ENCODE results near the gene PRDX1.
"Not testable (repeated sequence)": the region's sequence is repeated elsewhere in the genome, so short reads cannot be mapped to it uniquely, and the experiment has no call there.

The PRDX1 gene

GRCh38 chr1:45501505-45501859 lies 20.2 kb downstream of the PRDX1 start:
- no peak for DNase-seq

GRCh38 chr1:45499415-45499769 lies 22.3 kb downstream of the PRDX1 start:
- no peak for DNase-seq

DNA sequence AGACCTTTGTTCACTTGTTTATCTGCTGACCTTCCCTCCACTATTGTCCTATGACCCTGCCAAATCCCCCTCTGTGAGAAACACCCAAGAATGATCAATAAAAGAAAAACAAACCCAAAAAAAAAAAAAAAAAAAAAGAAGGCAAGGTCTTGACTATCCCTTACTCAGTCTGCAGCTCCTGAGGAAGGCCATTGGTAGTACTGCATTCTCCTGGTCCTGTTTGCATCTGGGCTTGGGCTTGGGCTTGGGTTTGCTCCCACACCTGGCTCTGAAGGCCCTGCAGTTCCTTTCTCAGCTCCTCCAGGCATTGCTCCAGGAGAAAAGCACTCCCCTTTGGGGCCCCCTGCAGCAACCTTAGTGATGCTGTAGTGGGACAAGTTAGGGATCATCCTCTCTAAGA lies 23.4 kb downstream of the PRDX1 start:
- no peak for DNase-seq

GRCh38 chr1:45493116-45493697 lies 28.5 kb downstream of the PRDX1 start:
- peak; percentile 73 for DNase-seq

DNA sequence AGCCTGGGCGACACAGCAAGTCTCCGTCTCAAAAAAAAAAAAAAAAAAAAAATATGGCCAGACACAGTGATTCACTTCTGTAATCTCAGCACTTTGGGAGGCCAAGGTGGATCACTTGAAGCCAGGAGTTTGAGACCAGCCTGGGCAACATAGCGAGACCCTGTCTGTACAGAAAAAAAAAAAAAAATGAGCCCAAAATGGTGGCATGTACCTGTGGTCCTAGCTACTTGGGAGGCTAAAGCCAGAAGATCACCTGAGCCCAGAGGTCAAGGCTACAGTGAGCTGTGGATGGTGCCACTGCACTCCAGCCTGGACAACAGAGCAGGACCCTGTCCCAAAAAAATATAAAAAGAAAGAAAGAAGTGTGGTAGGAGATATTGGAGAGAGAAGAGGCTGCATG lies 29.0 kb downstream of the PRDX1 start:
- DNase-seq: no peak

DNA sequence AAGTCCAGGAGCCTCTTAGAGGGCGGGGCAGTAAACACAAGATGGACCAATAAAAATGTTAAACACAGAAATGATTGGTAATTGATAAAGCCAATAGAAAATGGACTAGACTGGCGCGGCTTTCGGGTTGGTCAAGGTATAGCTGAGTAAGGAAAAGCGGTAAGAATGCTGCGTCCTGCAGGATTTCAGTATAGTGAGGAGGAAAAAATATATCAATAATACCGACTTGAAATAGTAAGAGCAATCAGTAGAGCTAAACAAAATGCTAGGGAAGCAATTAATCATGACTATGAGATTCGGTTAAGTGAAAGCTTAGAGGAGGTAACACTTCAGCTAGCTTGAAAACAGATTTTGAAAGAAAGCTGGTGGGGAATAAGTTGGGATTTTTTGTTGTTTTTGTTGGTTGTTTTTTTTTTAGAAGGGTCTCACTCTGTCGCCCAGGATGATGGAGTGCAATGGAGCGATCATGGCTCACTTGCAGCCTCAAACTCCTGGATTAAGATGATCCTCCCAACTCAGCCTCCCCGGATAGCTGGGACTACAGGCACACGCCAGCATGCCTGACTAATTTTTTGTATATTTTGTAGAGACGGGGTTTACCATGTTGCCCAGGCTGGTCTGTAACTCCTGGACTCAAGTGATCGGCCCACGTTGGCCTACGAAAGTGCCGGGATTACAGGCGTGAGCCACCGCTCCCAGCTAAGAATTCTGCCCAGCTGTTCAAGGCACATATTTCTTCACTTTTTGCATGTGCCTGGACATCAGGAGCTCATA lies 30.0 kb downstream of the PRDX1 start:
- DNase-seq: no peak

GRCh38 chr1:45490626-45491486 lies 30.8 kb downstream of the PRDX1 start, which contains the start of gene TESK2:
Gene TESK2 (minus strand): TSS chr1:45491163. CDS start chr1:45457785, 33,378 bp downstream.
- peak; percentile 100 for DNase-seq

DNA sequence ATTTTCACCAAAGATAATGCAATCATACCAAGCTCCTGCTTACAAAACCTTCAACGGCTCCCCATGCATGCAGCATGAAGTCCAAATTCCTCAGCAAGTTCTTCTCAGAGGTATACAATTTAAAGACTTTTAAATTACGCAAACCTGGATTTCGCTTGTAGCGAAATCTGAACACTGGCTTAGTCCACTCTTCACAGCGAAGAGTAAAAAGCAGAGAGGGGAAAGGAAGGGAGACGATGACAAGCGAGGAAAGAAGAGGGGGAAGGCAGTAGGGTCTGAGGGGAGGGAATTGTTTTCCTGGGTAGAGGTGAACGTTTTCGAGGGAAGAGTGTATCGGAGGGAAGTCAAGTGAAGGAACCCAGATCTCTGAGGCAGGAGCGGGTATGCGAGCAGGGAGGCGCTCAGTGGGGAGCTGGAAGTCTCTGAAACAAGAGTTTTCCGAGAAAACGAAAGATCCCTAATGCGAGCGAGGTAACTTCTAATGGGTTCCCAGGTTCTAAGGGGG lies 31.5 kb downstream of the PRDX1 start:
- DNase-seq: no peak

- peak; percentile 19 for DNase-seq
Measured at GRCh38 chr1:45489379-45489778, 32.3 kb downstream of the PRDX1 start.

- no peak for DNase-seq
Measured at GRCh38 chr1:45488666-45489377, 32.9 kb downstream of the PRDX1 start.

- DNase-seq: no peak
Measured at GRCh38 chr1:45485949-45486348, 35.7 kb downstream of the PRDX1 start.

GRCh38 chr1:45479039-45479748 lies 42.5 kb downstream of the PRDX1 start:
- no peak for DNase-seq

- no peak for DNase-seq
Measured at GRCh38 chr1:45478121-45478814, 43.4 kb downstream of the PRDX1 start.

GRCh38 chr1:45477646-45478045 lies 44.0 kb downstream of the PRDX1 start:
- DNase-seq: no peak

DNA sequence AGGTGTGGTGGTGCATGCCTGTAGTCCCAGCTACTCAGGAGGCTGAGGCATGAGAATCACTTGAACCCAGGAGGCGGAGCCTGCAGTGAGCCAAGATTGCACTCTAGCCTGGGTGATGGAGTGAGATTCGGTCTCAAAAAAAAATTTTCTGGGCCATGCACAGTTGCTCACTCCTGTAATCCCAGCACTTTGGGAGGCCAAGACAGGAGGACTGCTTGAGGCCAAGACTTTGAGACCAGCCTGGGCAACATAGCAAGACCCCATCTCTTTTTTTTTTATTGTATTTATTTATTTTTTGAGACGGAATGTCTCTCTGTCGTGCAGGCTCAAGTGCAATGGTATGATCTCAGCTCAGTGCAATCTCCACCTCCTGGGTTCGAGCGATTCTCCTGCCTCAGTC lies 47.5 kb downstream of the PRDX1 start:
- DNase-seq: not testable (repeated sequence)

GRCh38 chr1:45473302-45473701 lies 48.4 kb downstream of the PRDX1 start:
- no peak for DNase-seq

GRCh38 chr1:45470306-45470798 lies 51.3 kb downstream of the PRDX1 start:
- no peak for DNase-seq

- DNase-seq: not testable (repeated sequence)
Measured at GRCh38 chr1:45467353-45467752, 54.3 kb downstream of the PRDX1 start.

GRCh38 chr1:45465277-45465676 lies 56.4 kb downstream of the PRDX1 start:
- no peak for DNase-seq

All from CD4-positive, alpha-beta T cell treated with Interleukin-10 for 1 hour (primary cell).